DMS 273 treated with DMSO at 0.1 percent for 48 hours (cell line): ENCODE measurements around the gene CCDC91.
A peak's percentile ranks its signal among the peaks of the same experiment; 100 is the strongest.
"Not testable (repeated sequence)": the region's sequence is repeated elsewhere in the genome, so short reads cannot be mapped to it uniquely, and the experiment has no call there.

Source experiments
- DNase-seq: peaks from one replicate; lab custom pipeline; 2025; lab: John Stamatoyannopoulos, UW

CCDC91 gene

GRCh38 chr12:28290262-28290661 lies 100.0 kb downstream of the CCDC91 start:
- DNase-seq: no peak

GRCh38 chr12:28292699-28293098 lies 102.4 kb downstream of the CCDC91 start:
- DNase-seq: no peak

GRCh38 chr12:28294300-28294699 lies 104.0 kb downstream of the CCDC91 start:
- DNase-seq: no peak

- DNase-seq: no peak
These were observed 106.0 kb downstream of the CCDC91 start for GRCh38 chr12:28296287-28296686.

- DNase-seq: no peak
These were observed 112.9 kb downstream of the CCDC91 start for GRCh38 chr12:28303192-28303591.

GRCh38 chr12:28306535-28306934 lies 116.3 kb downstream of the CCDC91 start:
- no peak for DNase-seq

GRCh38 chr12:28308891-28309290 lies 118.6 kb downstream of the CCDC91 start:
- no peak for DNase-seq

- no peak for DNase-seq
These were observed 123.4 kb downstream of the CCDC91 start for GRCh38 chr12:28313631-28314030.

- no peak for DNase-seq
These were observed 125.8 kb downstream of the CCDC91 start for GRCh38 chr12:28316049-28316448.

GRCh38 chr12:28318273-28318672 lies 128.0 kb downstream of the CCDC91 start:
- DNase-seq: no peak

GRCh38 chr12:28320353-28320752 lies 130.1 kb downstream of the CCDC91 start:
- no peak for DNase-seq

GRCh38 chr12:28327722-28328121 lies 137.5 kb downstream of the CCDC91 start:
- no peak for DNase-seq

- no peak for DNase-seq
These were observed 138.7 kb downstream of the CCDC91 start for GRCh38 chr12:28328967-28329366.

- DNase-seq: not testable (repeated sequence)
These were observed 139.5 kb downstream of the CCDC91 start for GRCh38 chr12:28329727-28330126.

GRCh38 chr12:28330232-28330631 lies 140.0 kb downstream of the CCDC91 start:
- not testable (repeated sequence) for DNase-seq

- DNase-seq: no peak
These were observed 140.9 kb downstream of the CCDC91 start for GRCh38 chr12:28331130-28331529.

- DNase-seq: peak; percentile 41
These were observed 150.2 kb downstream of the CCDC91 start for GRCh38 chr12:28340261-28341045.

- DNase-seq: no peak
These were observed 153.5 kb downstream of the CCDC91 start for GRCh38 chr12:28343713-28344112.

GRCh38 chr12:28346567-28346966 lies 156.3 kb downstream of the CCDC91 start:
- DNase-seq: no peak

- DNase-seq: no peak
These were observed 158.9 kb downstream of the CCDC91 start for GRCh38 chr12:28349196-28349595.

- no peak for DNase-seq
These were observed 160.2 kb downstream of the CCDC91 start for GRCh38 chr12:28350502-28350901.

GRCh38 chr12:28351414-28351813 lies 161.2 kb downstream of the CCDC91 start:
- no peak for DNase-seq

- no peak for DNase-seq
These were observed 164.9 kb downstream of the CCDC91 start for GRCh38 chr12:28355161-28355560.

GRCh38 chr12:28360253-28360652 lies 170.0 kb downstream of the CCDC91 start:
- no peak for DNase-seq
